ENCODE data around the gene TDRD10.

DNA sequence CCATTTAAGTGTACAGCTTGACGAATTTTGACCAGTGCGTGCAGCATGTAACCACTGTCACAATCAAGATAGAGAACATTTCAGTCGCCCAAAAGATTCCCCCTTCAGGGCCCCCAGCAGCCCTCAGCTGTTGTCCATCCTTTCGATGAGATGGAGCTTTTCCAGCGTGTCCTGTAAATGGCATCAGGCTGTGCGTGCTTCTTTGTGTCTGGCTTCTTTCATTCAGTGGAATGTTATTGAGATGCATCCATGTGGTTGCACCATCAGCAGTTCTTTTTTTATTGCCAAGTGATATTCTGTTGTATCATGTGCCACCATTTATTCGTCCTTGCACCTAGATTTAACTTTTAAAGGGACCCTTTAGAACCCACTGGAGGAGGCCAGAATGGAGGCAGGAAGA is 34.6 kb downstream of the TDRD10 start:
- TF ChIP-seq, protein P1, sequence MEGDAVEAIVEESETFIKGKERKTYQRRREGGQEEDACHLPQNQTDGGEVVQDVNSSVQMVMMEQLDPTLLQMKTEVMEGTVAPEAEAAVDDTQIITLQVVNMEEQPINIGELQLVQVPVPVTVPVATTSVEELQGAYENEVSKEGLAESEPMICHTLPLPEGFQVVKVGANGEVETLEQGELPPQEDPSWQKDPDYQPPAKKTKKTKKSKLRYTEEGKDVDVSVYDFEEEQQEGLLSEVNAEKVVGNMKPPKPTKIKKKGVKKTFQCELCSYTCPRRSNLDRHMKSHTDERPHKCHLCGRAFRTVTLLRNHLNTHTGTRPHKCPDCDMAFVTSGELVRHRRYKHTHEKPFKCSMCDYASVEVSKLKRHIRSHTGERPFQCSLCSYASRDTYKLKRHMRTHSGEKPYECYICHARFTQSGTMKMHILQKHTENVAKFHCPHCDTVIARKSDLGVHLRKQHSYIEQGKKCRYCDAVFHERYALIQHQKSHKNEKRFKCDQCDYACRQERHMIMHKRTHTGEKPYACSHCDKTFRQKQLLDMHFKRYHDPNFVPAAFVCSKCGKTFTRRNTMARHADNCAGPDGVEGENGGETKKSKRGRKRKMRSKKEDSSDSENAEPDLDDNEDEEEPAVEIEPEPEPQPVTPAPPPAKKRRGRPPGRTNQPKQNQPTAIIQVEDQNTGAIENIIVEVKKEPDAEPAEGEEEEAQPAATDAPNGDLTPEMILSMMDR (conservative IDR thresholded peaks at IDR 0.05 in 1 of 2, IDR thresholded peaks at IDR 0.05 in 1 of 2; ENCODE audit: low read depth in 1 of 2, low read length in 2 of 2) = no peak
- no peak for TF ChIP-seq EZH2 (IDR thresholded peaks at IDR 0.05; ENCODE audit: low read length, missing control alignments)

Data from fibroblast of lung (primary cell).